ENCODE measurements around the gene SH3TC2. TPM values are rescaled to one million over a fixed set of nuclear protein-coding genes. Genes with fewer than 3 reads are reported as not detected.

SH3TC2 gene
- total and polyA plus RNA-seq, 2 of the 4 experiments (the other 2 are of a cell fraction): 3.4 to 7.9 TPM

DNA sequence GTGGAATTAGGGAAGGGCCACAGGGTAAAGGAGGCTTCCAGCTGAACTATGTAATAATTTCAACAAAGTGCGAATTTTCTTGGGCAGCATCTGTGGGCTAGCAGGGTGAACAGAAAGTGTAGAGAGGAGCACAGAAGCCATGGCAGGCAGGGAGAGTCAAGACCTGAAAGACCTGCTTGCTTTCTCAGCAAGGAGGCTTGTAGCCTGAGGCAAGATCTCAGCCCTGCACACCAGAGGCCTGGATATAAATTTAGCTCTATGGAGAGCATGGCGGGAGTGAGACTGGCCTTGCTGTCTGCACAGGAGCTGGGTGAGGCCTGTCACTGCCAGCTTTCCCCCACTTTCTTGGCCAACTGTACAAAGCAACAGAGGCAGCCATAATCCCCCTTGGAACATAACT, 32.1 kb upstream of the SH3TC2 start:
- dilution Hi-C loops (cut with HindIII; ENCODE audit: low sequenced_read_pairs, unreplicated experiment) (no loop called here), intact Hi-C loops (cut with micrococcal nuclease) (no loop called here), in situ Hi-C loops (cut with MboI; ENCODE audit: low sequenced_read_pairs) (no loop called here)
- Histone ChIP-seq H3K36me3 (ENCODE audit: control insufficient read depth, insufficient read depth, low read length) (no peaks in the 10 kb centered on the region), H3K4me2 (ENCODE audit: low read depth, low read length) (no peak overlapping the region), H3K4me1 (ENCODE audit: control insufficient read depth, insufficient read depth, low read length) (no peaks in the 10 kb centered on the region), H4K5ac (ENCODE audit: low read depth, low read length) (no peak overlapping the region), H2BK15ac (ENCODE audit: low read depth, low read length) (no peak overlapping the region), H4K20me1 (ENCODE audit: insufficient read depth, low read length) (no peaks in the 10 kb centered on the region), H3K9me1 (ENCODE audit: insufficient read depth, low read length) (no peaks in the 10 kb centered on the region), H3K14ac (replicated peaks; ENCODE audit: low read depth, low read length) (no peak overlapping the region), H3K18ac (ENCODE audit: low read depth, low read length) (no peak overlapping the region), H4K8ac (ENCODE audit: low read depth in 2 of 2, low read length in 2 of 2) (no peak overlapping the region), H2BK20ac (ENCODE audit: low read depth, low read length) (no peak overlapping the region), H3K23ac (ENCODE audit: low read depth, low read length) (no peak overlapping the region), H3K56ac (ENCODE audit: extremely low read depth, insufficient read depth, low read length) (no peak overlapping the region), H3K9me3 (ENCODE audit: control insufficient read depth, insufficient read depth, low read length) (peaks cover 3% of the 10 kb centered on the region; the same call in 1 of the 2 replicates), H2BK120ac (ENCODE audit: low read depth, low read length) (no peak overlapping the region), H3K27me3 (ENCODE audit: control insufficient read depth, insufficient read depth, low read length) (peaks cover 4% of the 10 kb centered on the region; the same call in 1 of the 2 replicates), H3K27ac (ENCODE audit: insufficient read depth, low read length) (no peak overlapping the region), H2BK5ac (ENCODE audit: low read depth, low read length, poor library complexity, severe bottlenecking) (no peak overlapping the region), H4K91ac (ENCODE audit: insufficient read depth, low read depth, low read length) (no peak overlapping the region), H2AK5ac (ENCODE audit: low read depth, low read length) (no peak overlapping the region), H3K4me3 (ENCODE audit: insufficient read depth, low read depth, low read length) (no peak overlapping the region), H2AFZ (replicated peaks; ENCODE audit: low read length, poor library complexity) (no peak overlapping the region), H3K9ac (ENCODE audit: low read depth, low read length) (no peak overlapping the region), H3K79me1 (ENCODE audit: low read depth in 1 of 2, low read length in 2 of 2) (no peaks in the 10 kb centered on the region), H2AK9ac (replicated peaks; ENCODE audit: low read depth, low read length, poor library complexity) (no peak overlapping the region), H3K4ac (ENCODE audit: low read depth, low read length) (no peak overlapping the region)
- TF ChIP-seq RFX5 (IDR thresholded peaks at IDR 0.05; ENCODE audit: low read depth, low read length): no peak
- TF ChIP-seq FOS (IDR thresholded peaks at IDR 0.05; ENCODE audit: low read depth, low read length): no peak
- TF ChIP-seq, protein P1, sequence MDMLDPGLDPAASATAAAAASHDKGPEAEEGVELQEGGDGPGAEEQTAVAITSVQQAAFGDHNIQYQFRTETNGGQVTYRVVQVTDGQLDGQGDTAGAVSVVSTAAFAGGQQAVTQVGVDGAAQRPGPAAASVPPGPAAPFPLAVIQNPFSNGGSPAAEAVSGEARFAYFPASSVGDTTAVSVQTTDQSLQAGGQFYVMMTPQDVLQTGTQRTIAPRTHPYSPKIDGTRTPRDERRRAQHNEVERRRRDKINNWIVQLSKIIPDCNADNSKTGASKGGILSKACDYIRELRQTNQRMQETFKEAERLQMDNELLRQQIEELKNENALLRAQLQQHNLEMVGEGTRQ (IDR thresholded peaks at IDR 0.05; ENCODE audit: low read depth, low read length): no peak
- TF ChIP-seq MXI1 (IDR thresholded peaks at IDR 0.05; ENCODE audit: borderline replicate concordance, low read depth, low read length): no peak
- no peak for TF ChIP-seq MAFK (IDR thresholded peaks at IDR 0.05; ENCODE audit: low read depth, low read length)
- TF ChIP-seq SMC3 (IDR thresholded peaks at IDR 0.05; ENCODE audit: low read depth, low read length): no peak
- ChIA-PET POLR2A (ENCODE audit: unreplicated experiment) (no interaction called here), CTCF (interaction anchor here (1.2 kb wide), 1 partner anchor 20 kb away, joined by 4 read pairs; no protein-coding TSS in a partner anchor)
- no peak for ATAC-seq (ENCODE audit: low read depth)
- DNase-seq: no peak
- BruUV-seq (replicated peaks): no TSS peak
- 83% methylated on average over 2 of the region's 2 CpGs; no CpG with 5 or more reads in 1 of the 2 experiments for WGBS, 2 experiments (ENCODE audit: extremely low coverage in 2 of 2, insufficient read length in 1 of 2)

All from IMR-90 (cell line).